Measurements from ENCODE around the gene TRIM5. TPM values are rescaled to one million over a fixed set of nuclear protein-coding genes. Genes with fewer than 3 reads are reported as not detected.

The TRIM5 gene
- total RNA-seq, 4 donors from 2014 or later = 12.6 to 22.8 (median 16.7) TPM

DNA sequence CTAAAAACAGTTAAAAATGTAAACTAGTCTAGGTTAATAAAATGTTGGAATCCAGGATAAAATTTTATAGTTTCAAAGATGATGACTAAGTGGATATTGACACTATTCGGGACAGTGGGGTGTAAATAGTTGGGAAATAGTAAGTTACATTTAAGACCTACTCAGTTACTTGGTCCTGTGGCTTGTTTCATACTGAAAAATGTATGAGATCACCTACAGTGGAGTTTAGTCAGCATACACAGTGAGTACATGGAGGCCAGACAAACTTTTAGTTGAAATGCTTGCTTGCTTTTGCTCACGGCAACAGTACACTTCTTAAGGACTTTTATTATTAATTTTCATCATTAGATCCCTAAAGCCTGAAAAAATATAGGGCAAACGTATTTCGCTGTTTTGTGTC is 20.8 kb upstream of the TRIM5 start:
- TF ChIP-seq, protein P1, sequence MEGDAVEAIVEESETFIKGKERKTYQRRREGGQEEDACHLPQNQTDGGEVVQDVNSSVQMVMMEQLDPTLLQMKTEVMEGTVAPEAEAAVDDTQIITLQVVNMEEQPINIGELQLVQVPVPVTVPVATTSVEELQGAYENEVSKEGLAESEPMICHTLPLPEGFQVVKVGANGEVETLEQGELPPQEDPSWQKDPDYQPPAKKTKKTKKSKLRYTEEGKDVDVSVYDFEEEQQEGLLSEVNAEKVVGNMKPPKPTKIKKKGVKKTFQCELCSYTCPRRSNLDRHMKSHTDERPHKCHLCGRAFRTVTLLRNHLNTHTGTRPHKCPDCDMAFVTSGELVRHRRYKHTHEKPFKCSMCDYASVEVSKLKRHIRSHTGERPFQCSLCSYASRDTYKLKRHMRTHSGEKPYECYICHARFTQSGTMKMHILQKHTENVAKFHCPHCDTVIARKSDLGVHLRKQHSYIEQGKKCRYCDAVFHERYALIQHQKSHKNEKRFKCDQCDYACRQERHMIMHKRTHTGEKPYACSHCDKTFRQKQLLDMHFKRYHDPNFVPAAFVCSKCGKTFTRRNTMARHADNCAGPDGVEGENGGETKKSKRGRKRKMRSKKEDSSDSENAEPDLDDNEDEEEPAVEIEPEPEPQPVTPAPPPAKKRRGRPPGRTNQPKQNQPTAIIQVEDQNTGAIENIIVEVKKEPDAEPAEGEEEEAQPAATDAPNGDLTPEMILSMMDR (IDR thresholded peaks at IDR 0.05; ENCODE audit: low read depth) = no peak

DNA sequence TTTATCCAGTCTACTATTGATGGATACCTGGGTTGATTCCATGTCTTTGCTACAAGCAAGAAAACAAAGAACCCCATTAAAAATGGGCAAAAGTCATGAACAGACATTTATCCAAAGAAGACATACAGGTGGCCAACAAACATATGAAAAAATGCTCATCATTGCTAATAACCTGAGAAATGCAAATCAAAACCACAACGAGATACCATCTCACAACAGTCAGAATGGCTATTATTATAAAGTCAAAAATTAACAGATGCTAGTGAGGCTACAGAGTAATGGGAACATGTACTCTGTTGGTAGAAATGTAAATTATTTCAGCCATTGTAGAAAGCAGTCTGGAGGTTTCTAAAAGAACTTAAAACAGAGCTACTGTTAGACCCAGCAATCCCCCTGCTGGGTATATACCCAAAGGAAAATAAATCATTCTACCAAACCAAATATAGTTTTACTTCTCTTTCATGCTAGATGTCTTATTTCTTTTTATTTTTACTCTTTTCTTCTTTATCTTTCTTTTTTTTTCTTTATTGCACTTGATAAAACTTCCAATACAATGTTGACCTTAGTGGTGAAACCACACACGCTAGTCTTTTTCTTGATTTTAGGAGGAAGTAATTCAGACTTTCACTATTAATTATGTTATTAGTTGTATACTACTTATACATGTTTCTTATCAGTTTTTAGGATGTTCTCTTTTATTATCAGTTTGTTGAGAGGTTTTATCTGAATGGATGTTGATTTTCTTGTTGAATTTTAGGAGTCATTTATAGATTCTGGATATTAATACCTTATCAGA is 19.1 kb upstream of the TRIM5 start:
- TF ChIP-seq, protein P1 (IDR thresholded peaks at IDR 0.05; ENCODE audit: low read depth) = no peak

DNA sequence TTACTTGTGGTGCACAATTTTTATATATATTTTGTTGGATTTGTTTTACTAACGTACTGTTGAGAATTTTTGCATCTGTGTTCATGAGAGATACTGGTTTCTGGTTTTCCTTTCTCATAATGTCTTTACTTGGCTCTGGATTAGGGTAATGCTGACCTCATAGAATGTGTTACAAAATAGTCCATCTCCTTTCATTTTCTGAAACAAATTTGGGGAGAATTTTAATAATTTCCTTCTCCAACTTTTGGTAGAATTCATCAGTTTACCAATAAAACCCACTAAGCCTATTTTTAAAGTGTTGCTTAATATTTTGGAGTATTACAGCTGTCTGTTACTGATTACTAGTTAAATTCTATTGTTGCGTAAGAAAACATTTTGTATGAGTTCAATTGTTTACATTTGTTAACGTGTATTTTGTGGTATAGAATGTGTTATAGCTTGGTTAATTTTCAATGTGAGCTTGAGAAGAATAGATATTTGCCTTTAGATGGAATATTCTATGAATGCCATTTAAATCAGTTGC is 16.2 kb upstream of the TRIM5 start:
- TF ChIP-seq, protein P1 (IDR thresholded peaks at IDR 0.05; ENCODE audit: low read depth) = no peak

DNA sequence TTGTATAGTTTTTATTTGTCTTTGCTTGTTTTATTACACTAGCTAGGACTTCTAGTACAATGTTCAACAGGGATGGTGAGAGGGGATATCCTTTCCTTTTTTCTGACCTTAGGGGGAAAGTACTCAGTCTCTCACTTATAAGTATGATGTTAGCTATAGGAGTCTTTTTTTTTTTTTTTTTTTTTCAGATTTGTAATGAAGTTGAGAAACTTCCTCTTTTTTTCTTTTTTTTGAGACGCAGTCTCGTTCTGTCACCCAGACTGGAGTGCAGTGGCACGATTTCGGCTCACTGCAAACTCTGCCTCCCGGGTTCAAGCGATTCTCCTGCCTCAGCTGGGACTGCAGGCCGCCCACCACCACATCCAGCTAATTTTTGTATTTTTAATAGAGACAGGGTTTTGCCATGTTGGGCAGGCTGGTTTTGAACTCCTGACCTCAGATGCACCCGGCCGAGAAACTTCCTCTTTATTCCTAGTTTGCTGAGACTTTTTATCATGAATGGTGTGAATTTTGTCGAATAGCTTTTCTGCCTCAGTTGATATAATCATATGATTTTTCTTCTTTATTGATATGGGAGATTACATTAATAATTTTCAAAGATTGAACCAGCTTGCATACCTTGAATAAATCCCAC is 15.7 kb upstream of the TRIM5 start:
- TF ChIP-seq, protein P1 (IDR thresholded peaks at IDR 0.05; ENCODE audit: low read depth) = no peak

DNA sequence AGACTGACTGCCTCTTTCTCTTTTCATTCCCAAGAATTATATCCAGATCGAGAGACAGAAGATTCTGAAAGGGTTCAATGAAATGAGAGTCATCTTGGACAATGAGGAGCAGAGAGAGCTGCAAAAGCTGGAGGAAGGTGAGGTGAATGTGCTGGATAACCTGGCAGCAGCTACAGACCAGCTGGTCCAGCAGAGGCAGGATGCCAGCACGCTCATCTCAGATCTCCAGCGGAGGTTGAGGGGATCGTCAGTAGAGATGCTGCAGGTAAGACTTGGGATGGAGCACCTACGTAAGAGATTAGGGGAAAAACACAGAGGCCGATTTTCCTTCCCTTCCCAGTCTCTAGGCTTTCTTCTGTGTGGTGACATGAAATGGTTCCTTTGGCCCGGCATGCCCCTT is 13.4 kb upstream of the TRIM5 start:
- TF ChIP-seq, protein P1 (IDR thresholded peaks at IDR 0.05; ENCODE audit: low read depth) = no peak

DNA sequence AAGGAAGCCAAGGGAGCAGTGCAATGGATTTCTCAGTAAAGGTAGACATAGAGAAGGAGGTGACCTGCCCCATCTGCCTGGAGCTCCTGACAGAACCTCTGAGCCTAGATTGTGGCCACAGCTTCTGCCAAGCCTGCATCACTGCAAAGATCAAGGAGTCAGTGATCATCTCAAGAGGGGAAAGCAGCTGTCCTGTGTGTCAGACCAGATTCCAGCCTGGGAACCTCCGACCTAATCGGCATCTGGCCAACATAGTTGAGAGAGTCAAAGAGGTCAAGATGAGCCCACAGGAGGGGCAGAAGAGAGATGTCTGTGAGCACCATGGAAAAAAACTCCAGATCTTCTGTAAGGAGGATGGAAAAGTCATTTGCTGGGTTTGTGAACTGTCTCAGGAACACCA is 11.3 kb upstream of the TRIM5 start:
- TF ChIP-seq, protein P1 (IDR thresholded peaks at IDR 0.05; ENCODE audit: low read depth) = no peak

DNA sequence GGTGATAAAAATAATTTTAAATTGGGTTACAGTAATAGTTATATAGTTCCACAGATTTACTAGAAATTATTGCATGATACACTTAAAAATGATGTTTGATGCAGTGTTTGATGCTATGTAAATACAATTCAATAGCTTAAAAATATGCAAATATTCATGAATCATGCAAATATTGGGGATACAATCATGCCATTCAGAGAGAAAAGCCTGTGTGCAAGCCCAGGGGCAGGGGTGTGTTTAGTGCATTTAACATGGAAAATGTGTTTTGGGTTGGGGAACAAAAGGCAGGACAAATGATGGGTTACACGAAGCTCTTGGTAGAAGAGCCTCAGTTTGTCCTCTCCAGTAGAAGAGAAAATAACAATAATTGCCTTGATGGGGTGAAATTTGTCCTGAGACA is 10.7 kb upstream of the TRIM5 start:
- TF ChIP-seq, protein P1 (IDR thresholded peaks at IDR 0.05; ENCODE audit: low read depth) = no peak

All from subcutaneous adipose tissue (tissue), 4 donors.